CD14-positive monocyte (primary cell): ENCODE data around the gene RAMP1. TPM values are rescaled to one million over a fixed set of nuclear protein-coding genes. Genes with fewer than 3 reads are reported as not detected.

ENCODE experiments used
- DNase-seq, 3 donors: peaks; one replicate each; pipeline ENCODE4 v3.0.0-alpha.2; 2011 to 2022
- H2AFZ ChIP-seq: 2 replicates; pipeline ENCODE4 v1.6.0; 2012; ENCODE audit warnings: mild to moderate bottlenecking, low read depth, low read length, inconsistent platforms; ENCODE audit not compliant: insufficient read depth, poor library complexity, severe bottlenecking
- H3K27ac ChIP-seq, 2 donors: 1 replicate in 1 of 2; 2 replicates in 1 of 2; pipeline ENCODE4 v1.5.1; 2012 to 2013; ENCODE audit warnings: low read length in 2 of 2, control low read depth in 1 of 2, inconsistent platforms in 1 of 2, low read depth in 1 of 2, mild to moderate bottlenecking in 1 of 2
- H3K27me3 ChIP-seq, 2 donors: one replicate each; pipeline versions ENCODE4 v1.6.0 to v1.6.1; 2011 to 2013; ENCODE audit warnings: low read length in 2 of 2; ENCODE audit not compliant: control insufficient read depth in 2 of 2, insufficient read depth in 2 of 2
- H3K36me3 ChIP-seq, 2 donors: replicated peaks in 1 of 2; 1 replicate in 1 of 2; 2 replicates in 1 of 2; pipeline versions ENCODE4 v1.5.1 to v1.6.1; 2012 to 2013; ENCODE audit warnings: low read length in 2 of 2, control low read depth in 1 of 2, inconsistent platforms in 1 of 2, mild to moderate bottlenecking in 1 of 2; ENCODE audit not compliant: insufficient read depth in 2 of 2, control insufficient read depth in 1 of 2
- H3K4me1 ChIP-seq, 2 donors: 1 replicate in 1 of 2; 2 replicates in 1 of 2; pipeline versions ENCODE4 v1.5.1 to v1.6.1; 2012 to 2013; ENCODE audit warnings: low read length in 2 of 2, control low read depth in 1 of 2, inconsistent platforms in 1 of 2, mild to moderate bottlenecking in 1 of 2, moderate library complexity in 1 of 2; ENCODE audit not compliant: insufficient read depth in 2 of 2, control insufficient read depth in 1 of 2
- H3K4me2 ChIP-seq: replicated peaks from 2 replicates; pipeline ENCODE3; 2012; ENCODE audit warnings: low read length, moderate library complexity, mild to moderate bottlenecking; ENCODE audit not compliant: poor library complexity, severe bottlenecking; ENCODE audit errors: extremely low read depth
- H3K4me3 ChIP-seq, 3 experiments: fragments of 200-600 bp in 1 of 3; sonication (generic) in 1 of 3; replicated peaks in 1 of 3; 1 replicate in 2 of 3; 2 replicates in 1 of 3; pipeline ENCODE4 v1.5.1; 2011 to 2013; ENCODE audit warnings: low read length in 3 of 3, mild to moderate bottlenecking in 3 of 3, control low read depth in 2 of 3, low read depth in 2 of 3, inconsistent platforms in 1 of 3, moderate library complexity in 1 of 3
- H3K79me2 ChIP-seq: 2 replicates; pipeline ENCODE4 v1.6.0; 2012; ENCODE audit warnings: mild to moderate bottlenecking, control low read depth, inconsistent platforms, low read length, moderate library complexity; ENCODE audit not compliant: insufficient read depth
- H3K9ac ChIP-seq: 2 replicates; pipeline ENCODE4 v1.6.0; 2017; ENCODE audit warnings: low read length, mild to moderate bottlenecking; ENCODE audit not compliant: insufficient read depth, poor library complexity, severe bottlenecking
- H3K9me3 ChIP-seq, 2 donors: replicated peaks in 1 of 2; 1 replicate in 1 of 2; 2 replicates in 1 of 2; pipeline versions ENCODE4 v1.5.1 to v1.6.1; 2012 to 2013; ENCODE audit warnings: low read length in 2 of 2, control low read depth in 1 of 2; ENCODE audit not compliant: control insufficient read depth in 1 of 2, insufficient read depth in 1 of 2
- H4K20me1 ChIP-seq: 2 replicates; pipeline ENCODE4 v1.6.0; 2012; ENCODE audit warnings: mild to moderate bottlenecking, low read length, control low read depth, moderate library complexity; ENCODE audit not compliant: insufficient read depth
- H3K27ac Mint-ChIP-seq, 7 donors: one replicate each; pipeline ENCODE4 v1.8.0; 2020; ENCODE audit warnings: mild to moderate bottlenecking in 7 of 7, mixed read lengths in 7 of 7, moderate library complexity in 6 of 7, inconsistent platforms in 2 of 7
- H3K27me3 Mint-ChIP-seq, 3 donors: one replicate each; pipeline ENCODE4 v1.8.0; 2021 to 2022; ENCODE audit warnings: low read depth in 3 of 3, mild to moderate bottlenecking in 3 of 3, mixed read lengths in 3 of 3, moderate library complexity in 3 of 3, inconsistent platforms in 1 of 3
- H3K36me3 Mint-ChIP-seq, 2 donors: one replicate each; pipeline ENCODE4 v1.8.0; 2020; ENCODE audit warnings: mixed read lengths in 2 of 2, inconsistent platforms in 1 of 2, mild to moderate bottlenecking in 1 of 2
- H3K4me1 Mint-ChIP-seq: one replicate; pipeline ENCODE4 v1.8.0; 2020; ENCODE audit warnings: mild to moderate bottlenecking, mixed read lengths
- H3K4me3 Mint-ChIP-seq, 2 donors: one replicate each; pipeline ENCODE4 v1.8.0; 2020; ENCODE audit warnings: mild to moderate bottlenecking in 2 of 2, mixed read lengths in 2 of 2, moderate library complexity in 1 of 2
- H3K9me3 Mint-ChIP-seq, 7 donors: one replicate each; pipeline ENCODE4 v1.8.0; 2020 to 2022; ENCODE audit warnings: mixed read lengths in 7 of 7, mild to moderate bottlenecking in 6 of 7, moderate library complexity in 6 of 7, inconsistent platforms in 2 of 7
- CTCF ChIP-seq: fragments of 200-600 bp; IDR thresholded peaks from one replicate; pipeline ENCODE4 v1.8.0; 2022; ENCODE audit warnings: antibody characterized with exemption, mild to moderate bottlenecking
- WGBS: methylation state at CpG from one replicate; pipeline ENCODE4 v1.1.5; 2013; ENCODE audit warnings: missing lambda C conversion rate; ENCODE audit not compliant: insufficient coverage; 5-methylcytosine and 5-hydroxymethylcytosine counted together
- intact Hi-C, 2 donors: fragments of 100-400 bp; cut with micrococcal nuclease; formaldehyde crosslinking; loops; one replicate each; pipeline versions ENCODE4 v1.15.0 to v1.15.1; 2023
- polyA plus RNA-seq, 3 donors: library from polyadenylated mRNA; depleted of rRNA in 1 of 3; unstranded in 2 of 3; stranded (reverse) in 1 of 3; fragments of 300-500 nt in 2 of 3; fragments of >200 nt in 1 of 3; fragmentation: Illumina TruSeq in 2 of 3; gene quantifications; 1 replicate in 2 of 3; 2 replicates in 1 of 3; pipeline ENCODE4 v1.2.3, GENCODE V29; 2012 to 2021

RAMP1 gene
- polyA plus RNA-seq, 3 donors = not detected

GRCh38 chr2:237919593-237919992, 60.2 kb downstream of the RAMP1 start:
- H2AFZ ChIP-seq = peak overlapping the region; percentile 46
- H3K36me3 Mint-ChIP-seq = no peaks in the 10 kb centered on the region
- H3K4me2 ChIP-seq = peak overlapping the region; percentile 31
- H3K27me3 ChIP-seq = peaks cover 0 to 3% of the 10 kb centered on the region in 2 donors
- intact Hi-C loops = no loop called here
- no peak overlapping the region for H3K27ac ChIP-seq
- no peak overlapping the region for H3K9ac ChIP-seq
- no peaks in the 10 kb centered on the region for H3K36me3 ChIP-seq
- DNase-seq = peak; percentile 12 to 42 (median 34)
- H3K9me3 ChIP-seq = no peaks in the 10 kb centered on the region
- H3K9me3 Mint-ChIP-seq = peaks cover 0 to 2% (median 0%) of the 10 kb centered on the region in 7 donors
- peaks cover 4 to 23% (median 13%) of the 10 kb centered on the region in 3 donors for H3K27me3 Mint-ChIP-seq
- H3K4me1 Mint-ChIP-seq = peaks cover 23% of the 10 kb centered on the region
- no peaks in the 10 kb centered on the region for H3K79me2 ChIP-seq
- H3K4me3 Mint-ChIP-seq = peak overlapping the region in 1 of 2 donors; percentile 79
- no peak for TF ChIP-seq CTCF
- H3K4me3 ChIP-seq = peak overlapping the region in 1 of 3 experiments; percentile 11
- 40% methylated on average over 1 of the region's 6 CpGs for whole genome bisulfite sequencing
- peak overlapping the region in 2 of 7 donors; percentile 40 to 42 for H3K27ac Mint-ChIP-seq
- H3K4me1 ChIP-seq = peaks cover 11 to 18% of the 10 kb centered on the region in 2 donors
- H4K20me1 ChIP-seq = no peaks in the 10 kb centered on the region

GRCh38 chr2:237920673-237921072, 61.2 kb downstream of the RAMP1 start:
- WGBS = 93% methylated on average over 12 of the region's 14 CpGs
- peaks cover 23% of the 10 kb centered on the region for H3K4me1 Mint-ChIP-seq
- no peak overlapping the region for H2AFZ ChIP-seq
- no peak overlapping the region for H3K27ac ChIP-seq
- peaks cover 0 to 3% of the 10 kb centered on the region in 2 donors for H3K27me3 ChIP-seq
- H3K9me3 Mint-ChIP-seq = peaks cover 0 to 2% (median 0%) of the 10 kb centered on the region in 7 donors
- H3K36me3 Mint-ChIP-seq = no peaks in the 10 kb centered on the region
- no peaks in the 10 kb centered on the region for H3K9me3 ChIP-seq
- peaks cover 4 to 23% (median 11%) of the 10 kb centered on the region in 3 donors for H3K27me3 Mint-ChIP-seq
- peak overlapping the region in 1 of 2 donors; percentile 21 for H3K4me3 Mint-ChIP-seq
- H3K79me2 ChIP-seq = no peaks in the 10 kb centered on the region
- H3K9ac ChIP-seq = no peak overlapping the region
- TF ChIP-seq CTCF = no peak
- H3K36me3 ChIP-seq = no peaks in the 10 kb centered on the region
- no peak overlapping the region for H3K4me2 ChIP-seq
- no peak for DNase-seq
- no peak overlapping the region for H3K4me3 ChIP-seq
- no peaks in the 10 kb centered on the region for H4K20me1 ChIP-seq
- H3K27ac Mint-ChIP-seq = peak overlapping the region in 2 of 7 donors; percentile 28 to 54
- intact Hi-C loops = no loop called here
- H3K4me1 ChIP-seq = peaks cover 11 to 18% of the 10 kb centered on the region in 2 donors
